Progenitor cell of endocrine pancreas (in vitro differentiated cells): ENCODE data around the gene OLFM1. TPM values are rescaled to one million over a fixed set of nuclear protein-coding genes. Genes with fewer than 3 reads are reported as not detected.

ENCODE experiments used
- DNase-seq: peaks from one replicate; pipeline ENCODE4 v3.0.0; 2021; ENCODE audit warnings: low spot score; ENCODE audit not compliant: unreplicated experiment
- H3K27ac Mint-ChIP-seq: 2 replicates; pipeline ENCODE4 v1.8.0; 2021; ENCODE audit warnings: mild to moderate bottlenecking, moderate library complexity, mixed read lengths
- H3K27me3 Mint-ChIP-seq: 2 replicates; pipeline ENCODE4 v1.8.0; 2021; ENCODE audit warnings: mixed read lengths
- H3K36me3 Mint-ChIP-seq: 2 replicates; pipeline ENCODE4 v1.8.0; 2022; ENCODE audit warnings: mixed read lengths; ENCODE audit not compliant: insufficient read depth
- H3K4me1 Mint-ChIP-seq: 2 replicates; pipeline ENCODE4 v1.8.0; 2021; ENCODE audit warnings: low read depth, mixed read lengths
- H3K4me3 Mint-ChIP-seq: 2 replicates; pipeline ENCODE4 v1.8.0; 2021; ENCODE audit warnings: low read depth, mild to moderate bottlenecking, moderate library complexity, mixed read lengths
- H3K9me3 Mint-ChIP-seq: 2 replicates; pipeline ENCODE4 v1.8.0; 2021; ENCODE audit warnings: low read depth, mixed read lengths
- total RNA-seq: library from RNA; stranded (reverse); gene quantifications from 2 replicates; pipeline ENCODE4 v1.2.1, GENCODE V29; 2021
- TF ChIP-seq, protein P1 (sequence below): fragments of 200-600 bp; sonication (generic); IDR thresholded peaks from one replicate; pipeline ENCODE4 v1.5.0; 2021; ENCODE audit warnings: antibody characterized with exemption, mild to moderate bottlenecking; ENCODE audit not compliant: unreplicated experiment

Gene OLFM1
- total RNA-seq, 1 donor from 2014 or later: 1.7 TPM

DNA sequence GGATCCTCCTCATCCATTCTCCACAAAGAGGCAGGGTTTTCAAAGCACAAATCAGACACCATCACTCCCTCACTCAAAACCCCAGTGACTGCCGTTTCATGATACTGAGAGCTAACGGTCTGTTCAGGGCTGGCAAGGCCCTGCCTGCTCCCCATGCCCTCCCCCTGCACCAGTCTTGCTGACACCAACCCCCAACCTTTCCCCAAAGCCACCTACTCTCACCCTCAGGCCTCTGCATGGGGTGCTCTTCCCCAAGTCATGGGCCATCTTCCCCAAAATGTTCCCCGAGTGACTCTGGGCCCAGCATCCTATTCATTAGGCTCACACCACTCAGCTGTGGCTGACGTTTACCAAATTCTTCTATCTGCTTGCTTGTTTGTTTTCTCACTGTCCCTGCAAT is 21.7 kb upstream of the OLFM1 start:
- TF ChIP-seq, protein P1, sequence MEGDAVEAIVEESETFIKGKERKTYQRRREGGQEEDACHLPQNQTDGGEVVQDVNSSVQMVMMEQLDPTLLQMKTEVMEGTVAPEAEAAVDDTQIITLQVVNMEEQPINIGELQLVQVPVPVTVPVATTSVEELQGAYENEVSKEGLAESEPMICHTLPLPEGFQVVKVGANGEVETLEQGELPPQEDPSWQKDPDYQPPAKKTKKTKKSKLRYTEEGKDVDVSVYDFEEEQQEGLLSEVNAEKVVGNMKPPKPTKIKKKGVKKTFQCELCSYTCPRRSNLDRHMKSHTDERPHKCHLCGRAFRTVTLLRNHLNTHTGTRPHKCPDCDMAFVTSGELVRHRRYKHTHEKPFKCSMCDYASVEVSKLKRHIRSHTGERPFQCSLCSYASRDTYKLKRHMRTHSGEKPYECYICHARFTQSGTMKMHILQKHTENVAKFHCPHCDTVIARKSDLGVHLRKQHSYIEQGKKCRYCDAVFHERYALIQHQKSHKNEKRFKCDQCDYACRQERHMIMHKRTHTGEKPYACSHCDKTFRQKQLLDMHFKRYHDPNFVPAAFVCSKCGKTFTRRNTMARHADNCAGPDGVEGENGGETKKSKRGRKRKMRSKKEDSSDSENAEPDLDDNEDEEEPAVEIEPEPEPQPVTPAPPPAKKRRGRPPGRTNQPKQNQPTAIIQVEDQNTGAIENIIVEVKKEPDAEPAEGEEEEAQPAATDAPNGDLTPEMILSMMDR: no peak
- H3K4me1 Mint-ChIP-seq: no peaks in the 10 kb centered on the region
- no peak overlapping the region for H3K27ac Mint-ChIP-seq
- no peak overlapping the region for H3K4me3 Mint-ChIP-seq
- peaks cover 71% of the 10 kb centered on the region for H3K27me3 Mint-ChIP-seq
- peaks cover 19% of the 10 kb centered on the region for H3K9me3 Mint-ChIP-seq
- H3K36me3 Mint-ChIP-seq: no peaks in the 10 kb centered on the region
- no peak for DNase-seq

DNA sequence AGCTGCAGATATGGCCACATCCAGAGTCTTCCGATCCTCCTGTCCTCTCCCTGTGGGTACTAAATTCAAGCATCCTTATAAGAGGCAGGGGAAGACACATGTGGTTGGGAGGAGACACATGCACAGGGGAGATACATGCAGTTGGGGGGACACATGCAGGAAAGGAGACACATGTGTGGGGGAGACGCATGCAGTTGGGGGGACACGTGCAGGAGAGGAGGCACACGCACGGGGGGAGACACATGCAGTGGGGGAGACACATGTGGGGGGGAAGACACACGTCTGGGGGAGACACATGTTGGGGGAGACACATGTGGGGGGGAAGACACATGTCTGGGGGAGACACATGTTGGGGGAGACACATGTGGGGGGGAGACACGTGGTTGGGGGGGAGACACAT is 21.2 kb upstream of the OLFM1 start:
- TF ChIP-seq, protein P1: no peak
- no peak overlapping the region for H3K27ac Mint-ChIP-seq
- H3K36me3 Mint-ChIP-seq: no peaks in the 10 kb centered on the region
- H3K4me1 Mint-ChIP-seq: no peaks in the 10 kb centered on the region
- no peak for DNase-seq
- H3K9me3 Mint-ChIP-seq: peaks cover 19% of the 10 kb centered on the region
- H3K27me3 Mint-ChIP-seq: peaks cover 71% of the 10 kb centered on the region
- H3K4me3 Mint-ChIP-seq: no peak overlapping the region

DNA sequence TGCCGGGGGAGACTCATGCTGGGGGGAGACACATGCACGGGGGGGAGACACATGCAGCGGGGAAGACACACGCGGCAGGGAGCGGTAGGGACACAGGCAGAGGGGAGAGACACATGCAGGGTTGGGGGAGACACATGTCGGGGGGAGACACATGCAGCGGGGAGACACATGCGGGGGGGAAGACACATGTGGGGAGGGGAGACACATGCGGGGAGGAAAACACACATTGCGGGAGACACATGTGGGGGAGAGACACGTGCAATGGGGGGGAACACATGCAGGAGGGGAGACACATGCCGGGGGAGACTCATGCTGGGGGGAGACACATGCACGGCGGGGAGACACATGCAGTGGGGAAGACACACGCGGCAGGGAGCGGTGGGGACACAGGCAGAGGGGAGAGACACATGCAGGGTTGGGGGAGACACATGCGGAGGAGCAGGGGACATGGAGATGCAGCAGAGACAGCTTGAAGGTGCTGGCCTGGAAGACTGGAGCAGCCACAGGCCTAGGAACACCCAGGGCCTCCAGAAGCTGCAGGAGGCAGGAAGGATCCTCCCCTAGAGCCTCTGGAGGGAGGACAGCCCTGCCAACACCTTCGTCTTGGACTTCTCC is 20.3 kb upstream of the OLFM1 start:
- Mint-ChIP-seq H3K9me3 (peaks cover 19% of the 10 kb centered on the region), H3K4me3 (no peak overlapping the region), H3K27ac (no peak overlapping the region), H3K36me3 (no peaks in the 10 kb centered on the region), H3K4me1 (no peaks in the 10 kb centered on the region), H3K27me3 (peaks cover 64% of the 10 kb centered on the region)
- DNase-seq: no peak
- TF ChIP-seq, protein P1: no peak

DNA sequence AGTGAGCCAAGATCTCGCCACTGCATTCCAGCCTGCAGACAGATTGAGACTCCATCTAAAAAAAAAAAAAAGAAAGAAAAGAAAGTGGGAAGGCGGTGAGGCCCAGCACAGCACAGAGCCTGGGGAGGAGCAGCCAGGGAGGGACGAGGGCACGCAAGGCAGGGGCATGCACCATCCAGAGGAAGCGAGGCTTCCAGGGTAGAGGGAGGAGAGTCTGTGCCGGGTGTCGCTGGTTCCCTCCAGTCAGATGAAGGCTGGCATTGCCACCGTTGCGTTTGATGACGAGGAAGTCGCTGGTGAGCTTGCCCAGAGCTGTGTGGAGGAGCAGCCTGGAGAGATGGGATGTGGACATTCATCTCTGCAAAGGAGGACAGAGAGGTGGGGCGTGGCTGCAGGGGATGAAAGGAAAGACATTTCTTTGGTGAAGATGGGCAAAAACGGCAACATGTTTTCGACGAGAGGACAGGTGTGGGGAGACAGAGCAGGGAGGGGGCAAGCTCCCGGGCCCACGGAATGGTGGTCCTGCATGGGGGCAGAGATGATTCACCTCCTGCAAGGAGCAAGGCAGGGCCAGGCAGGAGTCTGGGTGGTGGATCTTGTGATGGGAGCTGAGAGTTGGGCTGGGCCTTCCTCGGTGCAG is 18.6 kb upstream of the OLFM1 start:
- H3K27ac Mint-ChIP-seq: no peak overlapping the region
- peaks cover 11% of the 10 kb centered on the region for H3K9me3 Mint-ChIP-seq
- H3K4me1 Mint-ChIP-seq: no peaks in the 10 kb centered on the region
- TF ChIP-seq, protein P1: no peak
- H3K4me3 Mint-ChIP-seq: no peak overlapping the region
- no peak for DNase-seq
- no peaks in the 10 kb centered on the region for H3K36me3 Mint-ChIP-seq
- H3K27me3 Mint-ChIP-seq: peaks cover 72% of the 10 kb centered on the region

DNA sequence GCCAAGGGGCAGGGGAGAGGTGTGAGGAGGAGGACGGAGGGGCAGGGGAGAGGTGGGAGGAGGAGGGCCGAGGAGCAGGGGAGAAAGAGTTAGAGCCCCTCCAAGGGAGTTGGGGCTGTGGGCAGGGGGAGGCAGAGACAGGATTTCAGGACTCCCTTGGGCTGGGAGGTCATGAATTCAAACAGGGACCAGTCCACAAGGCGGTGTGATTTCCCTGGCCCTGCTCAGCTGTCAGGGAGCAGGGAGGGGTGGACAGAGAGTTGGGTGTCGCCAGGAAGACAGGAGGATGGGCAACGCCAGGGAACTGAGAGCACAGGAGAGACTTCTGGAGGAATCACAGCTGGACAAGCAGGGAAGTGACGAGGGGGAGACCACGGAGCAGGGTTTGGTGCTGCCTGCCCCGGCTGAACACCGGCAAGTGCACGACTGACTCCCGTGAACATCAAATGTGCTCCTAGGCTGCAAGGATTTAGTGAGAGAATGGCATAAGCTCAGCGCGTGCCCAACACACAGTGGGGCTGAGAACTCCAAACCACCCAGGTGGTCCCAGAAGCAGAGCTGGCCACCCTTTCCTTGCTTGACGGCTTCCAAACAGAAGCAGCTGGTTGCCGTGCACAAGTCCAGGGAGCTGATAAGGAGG is 17.8 kb upstream of the OLFM1 start:
- TF ChIP-seq, protein P1: no peak
- Mint-ChIP-seq H3K4me3 (no peak overlapping the region), H3K9me3 (peaks cover 4% of the 10 kb centered on the region), H3K4me1 (no peaks in the 10 kb centered on the region), H3K27me3 (peaks cover 70% of the 10 kb centered on the region), H3K36me3 (no peaks in the 10 kb centered on the region), H3K27ac (peak overlapping the region; percentile 53)
- no peak for DNase-seq
